A549 (cell line): ENCODE results near the gene ZNF664.

Experiments used
- CHD2 ChIP-seq: fragments of 150-350 bp; IDR thresholded peaks from 2 replicates; pipeline ENCODE4 v1.6.1; 2014; ENCODE audit warnings: low read length; ENCODE audit not compliant: partially characterized antibody
- CTCF ChIP-seq: fragments of >200 bp; sonication (Bioruptor Twin); formaldehyde crosslinking; IDR thresholded peaks from 3 replicates; pipeline ENCODE4 v1.5.1; 2016
- JUN ChIP-seq, 2 experiments: fragments of >200 bp; sonication (Bioruptor Twin); formaldehyde crosslinking; IDR thresholded peaks; 2 replicates in 1 of 2; 3 replicates in 1 of 2; pipeline ENCODE4 v1.6.1; 2016 to 2017
- MYC ChIP-seq: IDR thresholded peaks from 2 replicates; pipeline ENCODE4 v1.6.1; 2012; ENCODE audit warnings: mild to moderate bottlenecking, inconsistent platforms, low read length, improper control_type of control experiment, borderline replicate concordance
- POLR2A ChIP-seq: IDR thresholded peaks from 2 replicates; pipeline ENCODE4 v1.6.1; 2012; ENCODE audit warnings: mild to moderate bottlenecking, low read length
- POLR2AphosphoS2 ChIP-seq: conservative IDR thresholded peaks from 2 replicates; pipeline ENCODE4 v1.6.1; 2012; ENCODE audit warnings: low read length, improper control_type of control experiment, inconsistent platforms
- ZSCAN20 ChIP-seq: fragments of 250-450 bp; sonication (Bioruptor Pico); IDR thresholded peaks from 2 replicates; pipeline ENCODE4 v1.8.0; 2022; ENCODE audit warnings: mild to moderate bottlenecking, moderate library complexity
- TF ChIP-seq, protein P1 (sequence below): IDR thresholded peaks from 2 replicates; pipeline ENCODE4 v1.6.1; 2012

GRCh38 chr12:123997033-123997822 is 24.2 kb downstream of the ZNF664 start:
- TF ChIP-seq POLR2A (no peak), ZSCAN20 (CRISPR knock-in tag) (no peak), JUN (IDR thresholded peaks at IDR 0.05) (no peak), CHD2 (no peak), CTCF (no peak), MYC (no peak), POLR2AphosphoS2 (no peak)
- TF ChIP-seq, protein P1, sequence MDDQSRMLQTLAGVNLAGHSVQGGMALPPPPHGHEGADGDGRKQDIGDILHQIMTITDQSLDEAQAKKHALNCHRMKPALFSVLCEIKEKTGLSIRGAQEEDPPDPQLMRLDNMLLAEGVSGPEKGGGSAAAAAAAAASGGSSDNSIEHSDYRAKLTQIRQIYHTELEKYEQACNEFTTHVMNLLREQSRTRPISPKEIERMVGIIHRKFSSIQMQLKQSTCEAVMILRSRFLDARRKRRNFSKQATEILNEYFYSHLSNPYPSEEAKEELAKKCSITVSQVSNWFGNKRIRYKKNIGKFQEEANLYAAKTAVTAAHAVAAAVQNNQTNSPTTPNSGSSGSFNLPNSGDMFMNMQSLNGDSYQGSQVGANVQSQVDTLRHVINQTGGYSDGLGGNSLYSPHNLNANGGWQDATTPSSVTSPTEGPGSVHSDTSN, result no peak
